HG02763 (cell line): ENCODE data around the gene HELZ.
"Not testable (repeated sequence)": the region's sequence is repeated elsewhere in the genome, so short reads cannot be mapped to it uniquely, and the experiment has no call there.

Source experiments
- ATAC-seq: cut with Tn5 transposase; IDR thresholded peaks from one replicate; pipeline ENCODE4 v1.9.1; 2021; ENCODE audit warnings: mild to moderate bottlenecking, moderate library complexity; ENCODE audit not compliant: unreplicated experiment

Gene HELZ, protein sequence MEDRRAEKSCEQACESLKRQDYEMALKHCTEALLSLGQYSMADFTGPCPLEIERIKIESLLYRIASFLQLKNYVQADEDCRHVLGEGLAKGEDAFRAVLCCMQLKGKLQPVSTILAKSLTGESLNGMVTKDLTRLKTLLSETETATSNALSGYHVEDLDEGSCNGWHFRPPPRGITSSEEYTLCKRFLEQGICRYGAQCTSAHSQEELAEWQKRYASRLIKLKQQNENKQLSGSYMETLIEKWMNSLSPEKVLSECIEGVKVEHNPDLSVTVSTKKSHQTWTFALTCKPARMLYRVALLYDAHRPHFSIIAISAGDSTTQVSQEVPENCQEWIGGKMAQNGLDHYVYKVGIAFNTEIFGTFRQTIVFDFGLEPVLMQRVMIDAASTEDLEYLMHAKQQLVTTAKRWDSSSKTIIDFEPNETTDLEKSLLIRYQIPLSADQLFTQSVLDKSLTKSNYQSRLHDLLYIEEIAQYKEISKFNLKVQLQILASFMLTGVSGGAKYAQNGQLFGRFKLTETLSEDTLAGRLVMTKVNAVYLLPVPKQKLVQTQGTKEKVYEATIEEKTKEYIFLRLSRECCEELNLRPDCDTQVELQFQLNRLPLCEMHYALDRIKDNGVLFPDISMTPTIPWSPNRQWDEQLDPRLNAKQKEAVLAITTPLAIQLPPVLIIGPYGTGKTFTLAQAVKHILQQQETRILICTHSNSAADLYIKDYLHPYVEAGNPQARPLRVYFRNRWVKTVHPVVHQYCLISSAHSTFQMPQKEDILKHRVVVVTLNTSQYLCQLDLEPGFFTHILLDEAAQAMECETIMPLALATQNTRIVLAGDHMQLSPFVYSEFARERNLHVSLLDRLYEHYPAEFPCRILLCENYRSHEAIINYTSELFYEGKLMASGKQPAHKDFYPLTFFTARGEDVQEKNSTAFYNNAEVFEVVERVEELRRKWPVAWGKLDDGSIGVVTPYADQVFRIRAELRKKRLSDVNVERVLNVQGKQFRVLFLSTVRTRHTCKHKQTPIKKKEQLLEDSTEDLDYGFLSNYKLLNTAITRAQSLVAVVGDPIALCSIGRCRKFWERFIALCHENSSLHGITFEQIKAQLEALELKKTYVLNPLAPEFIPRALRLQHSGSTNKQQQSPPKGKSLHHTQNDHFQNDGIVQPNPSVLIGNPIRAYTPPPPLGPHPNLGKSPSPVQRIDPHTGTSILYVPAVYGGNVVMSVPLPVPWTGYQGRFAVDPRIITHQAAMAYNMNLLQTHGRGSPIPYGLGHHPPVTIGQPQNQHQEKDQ (N-terminal part only)

DNA sequence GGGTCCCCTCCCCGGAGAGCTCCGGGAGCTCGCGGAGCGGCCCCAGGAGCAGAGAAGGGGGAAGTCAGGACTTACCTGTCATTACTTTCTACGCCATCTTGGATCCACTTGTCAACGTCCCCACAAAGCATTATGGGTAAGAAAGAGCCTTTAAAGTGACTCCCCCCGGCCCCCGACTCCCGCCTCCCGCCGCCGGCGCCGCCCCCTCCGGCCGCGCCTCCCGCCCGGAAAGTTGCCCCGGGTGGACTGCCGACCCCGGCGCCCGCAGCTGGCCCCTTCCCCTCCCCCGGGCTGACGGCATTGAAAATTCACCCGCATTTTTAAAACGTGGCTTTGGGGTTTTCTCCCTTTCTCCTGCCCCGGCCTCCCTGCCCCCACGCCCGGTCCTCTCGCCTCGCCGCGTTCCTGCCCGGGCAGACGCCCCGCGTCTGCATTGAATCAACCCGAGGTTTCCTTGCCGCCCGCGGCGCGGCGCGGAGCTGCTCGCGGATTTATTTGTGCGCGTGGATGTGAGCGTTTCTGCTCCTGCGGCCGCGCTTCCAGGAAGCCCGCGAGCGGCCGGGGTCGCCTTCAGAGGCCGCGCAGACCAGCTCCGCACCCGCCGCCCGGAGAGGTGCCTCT is at the start of gene HELZ:
HELZ (minus strand) TSS at position 124 of the 621 bp plus-strand sequence. CDS start 26,392 bp downstream, outside the sequence.
- peak; percentile 32 for ATAC-seq

DNA sequence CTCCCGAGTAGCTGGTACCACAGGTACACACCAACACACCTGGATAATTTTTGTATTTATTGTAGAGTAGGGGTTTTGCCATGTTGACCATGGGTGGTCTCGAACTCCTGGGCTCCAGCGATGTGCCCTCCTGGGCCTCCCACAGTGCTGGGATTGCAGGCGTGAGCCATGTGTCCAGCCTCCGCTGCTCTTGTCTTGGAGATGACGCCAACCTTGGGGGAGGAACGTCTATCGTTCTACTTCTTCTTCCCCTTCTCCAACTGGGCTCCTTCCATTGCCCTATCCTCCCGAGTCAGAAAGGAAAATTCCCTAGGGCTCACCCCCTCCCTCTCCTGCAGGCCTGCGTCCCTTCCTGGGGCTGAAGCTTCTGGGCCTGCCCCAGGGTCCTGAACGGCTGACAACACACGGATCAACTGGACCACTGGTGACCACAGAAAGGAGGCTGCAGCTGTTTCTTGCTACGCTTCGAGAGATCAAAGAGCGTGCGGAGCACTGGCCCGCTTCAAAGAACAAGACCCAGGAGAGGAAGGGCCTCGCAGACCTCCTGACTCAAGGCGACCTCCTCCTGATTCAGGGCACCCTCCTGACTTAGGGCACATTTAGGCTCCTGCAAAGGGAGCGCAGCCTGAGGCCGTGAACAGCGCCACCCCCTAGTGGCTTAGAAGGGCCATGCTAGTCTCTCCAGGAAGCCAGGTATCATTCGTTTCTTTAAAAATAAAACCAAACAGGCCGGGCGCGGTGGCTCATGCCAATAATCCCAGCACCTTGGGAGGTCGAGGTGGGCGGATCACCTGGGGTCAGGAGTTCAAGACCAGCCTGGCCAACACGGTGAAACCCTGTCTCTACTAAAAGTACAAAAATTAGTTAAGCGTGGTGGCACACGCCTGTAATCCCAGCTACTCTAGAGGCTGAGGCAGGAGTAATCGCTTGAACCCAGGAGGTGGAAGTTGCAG is 48.5 kb upstream of the HELZ start:
- ATAC-seq, result peak; percentile 80

DNA sequence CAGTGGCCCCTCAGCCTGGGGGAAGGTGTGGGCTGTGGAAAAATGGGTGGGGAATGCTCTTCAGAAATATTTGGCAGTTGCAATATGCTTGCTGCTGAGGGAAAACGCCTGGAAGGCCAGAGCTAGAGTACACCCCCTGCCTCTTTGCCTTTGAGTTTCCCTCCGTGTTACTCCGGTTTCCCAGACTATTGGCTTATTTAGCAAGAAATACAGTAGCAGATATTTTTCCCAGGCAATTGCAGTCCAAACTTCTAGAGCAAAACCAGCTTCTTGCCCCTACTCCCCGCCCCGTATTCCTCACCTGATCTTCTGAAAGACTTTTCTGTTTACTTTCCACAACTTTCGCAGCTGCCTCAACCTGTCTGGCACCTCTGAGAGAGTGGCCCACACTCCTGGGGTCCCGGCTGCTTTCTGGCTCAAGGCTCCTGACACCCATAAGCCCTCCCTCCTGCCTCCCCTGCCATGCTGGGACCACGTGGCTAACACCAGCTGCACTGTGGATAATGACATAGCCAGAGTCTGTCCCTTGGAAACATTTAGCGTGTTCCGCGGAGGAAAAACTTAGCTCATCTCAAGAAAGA is 45.8 kb upstream of the HELZ start:
- no peak for ATAC-seq

DNA sequence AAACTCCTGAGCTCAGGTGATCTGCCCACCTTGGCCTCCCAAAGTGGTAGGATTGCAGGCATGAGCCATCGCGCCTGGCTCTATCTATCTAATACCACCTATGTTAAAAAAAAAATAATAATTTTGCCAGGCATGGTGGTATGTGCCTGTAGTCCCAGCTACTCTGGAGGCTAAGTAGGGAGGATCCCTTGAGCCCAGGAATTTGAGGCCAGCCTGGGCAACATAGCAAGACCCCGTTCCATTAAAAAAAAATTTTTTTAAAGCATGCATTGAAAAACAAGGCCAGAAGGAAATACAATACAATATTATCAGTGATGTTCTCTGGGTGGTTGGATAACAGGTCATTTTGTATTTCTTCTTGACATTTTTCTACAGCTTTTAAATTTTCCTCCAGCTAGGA is 45.2 kb upstream of the HELZ start:
- no peak for ATAC-seq

DNA sequence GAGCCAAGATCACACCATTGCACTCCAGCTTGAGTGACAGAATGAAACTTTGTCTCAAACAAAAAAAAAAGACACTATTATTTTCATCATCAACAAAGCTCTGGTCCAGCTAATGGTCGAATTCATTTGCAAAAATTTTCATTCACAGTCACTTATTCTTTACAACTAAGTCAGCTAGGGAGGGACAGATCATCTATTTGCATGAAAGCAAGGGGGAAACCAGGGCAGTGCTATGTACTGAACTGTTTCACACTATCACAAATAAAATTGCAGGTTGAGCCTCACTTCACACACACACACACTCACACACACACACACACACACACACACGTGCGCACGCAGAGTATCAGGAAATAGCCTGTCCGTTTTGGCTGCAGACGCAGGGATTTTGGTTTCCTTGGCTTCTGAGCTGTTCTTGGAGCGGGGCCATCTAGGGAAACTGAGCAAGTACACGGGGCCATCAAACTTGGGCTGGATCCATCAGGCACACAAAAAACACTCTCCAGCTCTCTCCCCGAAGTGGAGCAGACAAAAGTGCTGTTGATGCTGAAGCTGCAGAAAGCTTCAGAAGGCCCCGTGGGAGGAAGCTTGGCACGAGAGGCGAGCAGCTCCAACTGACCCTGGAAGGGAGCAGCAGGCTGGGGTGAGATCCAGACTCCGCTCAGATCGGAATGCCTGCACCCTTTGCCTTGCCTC is 44.3 kb upstream of the HELZ start:
- ATAC-seq, result no peak

DNA sequence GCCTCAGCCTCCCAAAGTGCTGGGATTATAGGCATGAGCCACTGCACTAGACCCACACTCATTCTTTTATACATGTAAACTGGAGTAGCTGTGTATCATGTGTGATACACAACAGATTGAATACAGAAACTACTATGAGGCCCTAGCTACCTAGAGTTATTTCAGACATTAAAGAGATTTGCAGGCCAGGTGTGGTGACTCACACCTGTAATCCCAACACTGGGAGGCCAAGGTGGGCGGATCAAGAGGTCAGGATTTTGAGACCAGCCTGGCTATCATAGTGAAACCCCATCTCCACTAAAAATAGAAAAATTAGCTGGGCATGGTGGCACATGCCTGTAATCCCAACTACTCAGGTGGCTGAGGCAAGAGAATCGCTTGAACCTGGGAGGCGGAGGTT is 41.8 kb upstream of the HELZ start:
- ATAC-seq, result not testable (repeated sequence)

DNA sequence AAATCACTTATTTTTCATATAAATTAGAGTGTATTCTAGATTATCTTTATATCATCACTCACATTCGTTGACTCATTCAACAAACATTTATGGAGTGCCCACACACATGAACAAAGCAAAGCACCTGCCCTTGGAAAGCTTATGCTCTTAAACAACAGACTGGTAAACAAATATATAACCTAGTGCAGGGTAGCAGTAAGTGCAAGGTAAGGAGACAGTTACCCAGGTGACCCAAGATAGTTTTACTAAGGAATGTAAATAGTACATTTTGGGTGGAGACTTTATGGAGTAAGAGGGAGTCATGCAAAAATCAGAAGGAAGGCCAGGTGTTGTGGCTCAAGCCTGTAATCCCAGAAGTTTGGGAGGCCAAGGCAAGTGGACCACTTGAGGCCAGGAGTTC is 40.4 kb upstream of the HELZ start:
- ATAC-seq, result no peak

DNA sequence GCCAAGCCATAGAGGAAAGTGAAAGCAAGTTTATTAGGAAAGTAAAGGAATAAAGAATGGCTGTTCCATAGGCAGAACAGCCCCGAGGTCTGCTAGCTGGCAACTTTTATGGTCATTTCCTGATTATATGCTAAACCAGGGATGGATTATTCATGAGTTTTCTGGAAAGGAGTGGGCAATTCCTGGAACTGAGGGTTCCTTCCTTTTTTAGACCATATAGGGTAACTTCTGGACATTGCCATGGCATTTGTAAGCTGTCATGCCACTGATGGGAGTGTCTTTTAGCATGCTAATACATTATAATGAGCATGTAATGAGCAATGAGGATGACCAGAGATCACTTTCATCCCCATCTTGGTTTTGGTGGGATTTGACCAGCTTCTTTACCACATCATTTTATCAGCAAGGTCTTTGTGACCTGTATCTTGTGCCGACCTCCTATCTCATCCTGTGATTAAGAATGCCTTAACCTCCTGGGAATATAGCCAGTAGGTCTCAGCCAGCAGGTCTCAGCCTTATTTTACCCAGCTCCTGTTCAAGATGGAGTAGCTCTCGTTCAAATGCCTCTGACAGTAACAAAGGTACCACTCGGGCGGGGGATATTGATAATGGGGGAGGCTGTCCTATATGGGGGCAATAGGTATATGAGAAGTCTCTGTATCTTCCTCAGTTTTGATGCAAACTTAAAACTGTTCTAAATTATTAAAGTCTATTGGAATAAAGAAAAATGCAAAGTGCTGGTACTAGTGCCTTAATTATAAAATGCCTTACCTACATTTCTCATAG is 38.9 kb upstream of the HELZ start:
- no peak for ATAC-seq

DNA sequence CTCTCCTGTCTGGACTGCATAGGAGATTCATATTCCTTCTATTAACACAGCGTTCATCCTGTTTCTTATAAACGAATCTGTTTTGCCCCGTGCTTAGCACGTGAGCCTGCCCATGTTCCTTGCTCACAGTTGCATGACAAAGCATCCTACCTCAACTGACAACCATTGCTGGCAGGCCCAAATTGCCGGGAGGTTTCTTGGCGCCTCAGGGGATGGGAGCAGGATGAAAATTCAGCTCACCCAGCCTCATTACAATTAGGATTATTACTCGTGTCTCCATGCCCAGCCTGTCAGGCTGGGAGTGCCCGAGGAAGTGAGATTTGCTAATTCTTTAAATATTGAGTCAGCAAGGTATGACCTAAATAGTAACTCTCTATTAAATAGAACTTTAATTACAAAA is 36.7 kb upstream of the HELZ start:
- ATAC-seq, result no peak

DNA sequence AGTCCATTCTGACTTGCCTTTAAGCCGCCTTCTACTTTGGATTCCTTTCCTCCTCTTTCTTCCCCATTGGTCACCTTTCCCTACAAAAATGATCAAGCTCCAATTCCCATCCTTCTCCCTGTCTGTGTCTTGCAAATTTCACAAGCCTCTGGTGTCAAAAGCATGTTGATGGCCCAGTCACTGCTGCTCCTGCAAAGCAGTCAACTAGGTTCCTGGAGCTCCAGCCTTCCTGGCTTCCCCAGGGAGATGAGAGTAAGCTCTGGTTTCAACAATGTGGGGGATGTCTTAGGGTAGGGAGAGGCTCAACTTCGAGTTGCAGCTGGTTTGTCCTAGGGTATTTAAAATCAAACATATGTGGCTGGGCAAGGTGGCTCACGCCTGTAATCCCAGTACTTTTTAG is 36.1 kb upstream of the HELZ start:
- no peak for ATAC-seq

DNA sequence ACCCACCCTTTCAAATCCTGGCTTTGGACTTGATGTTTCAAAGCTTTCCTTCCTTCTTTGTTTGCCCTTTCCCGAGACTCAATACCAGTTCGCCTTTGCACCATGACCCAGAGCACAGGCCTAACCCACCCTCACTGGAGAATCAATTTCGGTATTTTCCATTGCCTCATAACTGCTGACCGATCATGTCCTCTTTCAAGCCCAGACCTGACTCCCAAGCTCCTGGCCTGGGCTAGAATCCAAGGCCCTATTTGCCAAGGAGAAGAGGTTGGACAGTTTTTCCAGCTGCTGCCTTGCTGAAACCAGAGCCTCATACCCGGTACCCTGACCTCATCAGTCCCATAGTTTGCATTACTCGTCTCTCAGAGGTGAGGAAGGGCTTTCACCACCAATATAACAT is 35.3 kb upstream of the HELZ start:
- no peak for ATAC-seq

DNA sequence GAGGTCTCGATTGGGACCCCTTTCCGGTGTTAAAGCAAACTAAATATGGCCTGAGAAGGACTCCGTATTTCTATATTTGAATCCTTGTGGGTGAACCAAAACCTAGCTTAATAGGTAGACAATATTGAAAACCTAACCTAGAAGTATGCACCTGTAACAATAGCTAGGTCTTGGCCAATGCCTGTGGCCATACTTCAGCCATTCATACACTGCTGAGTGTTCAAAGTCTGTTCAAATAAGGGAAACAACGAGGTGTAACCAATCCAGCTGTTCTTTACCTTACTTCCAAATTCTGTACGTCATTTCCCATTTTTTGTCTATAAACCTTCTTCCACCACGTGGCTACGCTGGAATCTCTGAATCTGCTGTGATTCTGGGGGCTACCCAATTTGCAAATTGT is 34.1 kb upstream of the HELZ start:
- ATAC-seq, result no peak

DNA sequence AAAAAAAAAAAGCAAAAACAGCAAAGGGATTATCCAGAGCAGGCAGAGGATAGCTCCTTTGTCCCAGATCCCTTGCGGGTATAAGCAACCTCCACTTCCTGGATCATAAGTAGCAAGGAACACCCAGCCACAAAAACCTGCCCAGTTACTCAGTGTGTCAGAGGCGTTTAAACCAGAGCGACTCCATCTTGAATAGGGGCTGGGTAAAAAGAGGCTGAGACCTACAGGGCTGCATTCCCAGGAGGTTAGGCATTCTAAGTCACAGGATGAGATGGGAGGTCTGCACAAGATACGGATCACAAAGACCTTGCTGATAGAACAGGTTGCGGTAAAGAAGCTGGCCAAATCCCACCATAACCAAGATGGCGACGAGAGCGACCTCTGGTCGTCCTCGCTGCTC is 33.4 kb upstream of the HELZ start:
- no peak for ATAC-seq

DNA sequence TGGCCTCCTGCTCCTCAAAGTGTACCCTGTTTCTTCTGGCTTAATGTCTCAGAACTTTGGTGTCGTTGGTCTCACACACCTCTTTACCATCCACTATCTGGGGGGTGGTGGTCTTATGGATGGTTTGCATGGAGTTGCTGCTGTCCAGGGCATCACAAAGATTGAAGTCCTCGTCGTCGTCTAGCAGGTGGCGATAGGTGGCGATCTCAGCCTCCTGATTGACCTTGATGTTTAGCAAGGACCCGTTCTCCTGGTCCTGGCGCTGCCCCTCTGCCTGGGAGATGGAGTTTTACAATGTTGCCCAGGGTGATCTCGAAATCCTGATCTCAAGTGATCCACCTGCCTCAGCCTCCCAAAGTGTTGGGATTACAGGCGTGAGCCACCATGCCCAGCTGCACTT is 31.1 kb upstream of the HELZ start:
- no peak for ATAC-seq

DNA sequence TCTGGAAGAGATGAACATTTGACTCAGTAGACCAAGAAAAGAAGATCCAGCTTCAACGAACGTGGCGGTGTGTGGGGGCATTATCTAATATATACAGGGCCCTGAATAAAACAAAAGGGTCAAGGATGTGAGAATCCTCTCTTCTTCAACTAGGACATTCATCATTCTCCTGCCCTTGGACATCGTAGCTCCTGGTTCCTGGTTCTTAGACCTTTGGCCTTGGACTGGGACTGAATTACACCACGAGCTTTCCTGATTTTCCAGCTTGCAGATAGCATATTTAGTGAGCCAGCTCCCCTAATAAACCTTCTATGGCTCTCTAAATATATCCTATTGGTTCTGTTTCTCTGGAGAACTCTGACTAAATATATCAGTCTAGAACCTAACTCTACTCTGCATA is 29.5 kb upstream of the HELZ start:
- no peak for ATAC-seq

DNA sequence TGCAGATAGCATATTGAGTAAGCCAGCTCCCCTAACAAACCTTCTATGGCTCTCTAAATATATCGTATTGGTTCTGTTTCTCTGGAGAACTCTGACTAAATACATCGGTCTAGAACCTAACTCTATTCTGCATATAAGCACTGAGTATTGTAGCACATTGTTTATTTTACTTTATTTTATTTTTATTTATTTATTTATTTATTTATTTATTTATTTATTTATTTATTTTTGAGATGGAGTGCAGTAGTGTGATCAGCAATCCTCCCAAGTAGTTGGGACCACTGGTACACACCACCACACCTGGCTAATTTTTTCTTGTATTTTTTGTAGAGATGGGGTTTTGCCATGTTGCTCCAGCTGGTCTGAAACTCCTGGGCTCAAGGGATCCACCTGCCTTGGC is 28.9 kb upstream of the HELZ start:
- ATAC-seq, result no peak

DNA sequence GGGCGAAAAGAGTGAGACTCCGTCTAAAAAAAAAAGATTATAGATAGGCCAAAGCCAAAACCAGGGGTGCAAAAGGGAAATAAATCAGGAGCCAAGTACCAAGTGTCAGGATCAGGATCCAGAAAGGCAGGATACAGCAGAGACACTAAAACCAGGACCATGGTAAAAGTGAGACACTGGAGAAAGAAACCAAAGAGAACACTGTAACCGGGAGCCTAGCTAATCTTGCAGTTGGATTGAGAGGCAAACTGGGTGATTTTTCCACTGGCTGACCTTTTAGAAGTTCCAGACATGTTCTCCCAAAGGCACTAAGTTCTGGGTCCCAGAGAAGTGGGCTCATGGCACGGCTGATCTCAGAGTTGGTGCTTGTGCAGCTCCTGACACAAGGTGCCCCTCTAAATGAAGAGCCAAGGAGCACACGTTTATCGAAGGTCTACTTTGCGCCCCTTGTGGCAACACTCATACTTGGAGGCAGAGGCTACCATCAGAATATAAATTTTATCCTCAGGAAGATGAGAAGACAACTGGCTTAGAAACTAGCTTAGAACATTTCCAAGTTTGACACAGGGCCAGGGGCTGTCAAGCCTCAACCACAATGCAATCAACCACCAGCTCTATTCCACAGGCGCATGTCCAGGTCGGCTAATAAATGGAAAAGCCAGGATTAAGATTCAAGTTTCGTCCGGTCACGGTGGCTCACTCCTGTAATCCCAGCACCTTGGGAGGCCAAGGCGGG is 27.5 kb upstream of the HELZ start:
- no peak for ATAC-seq
